ENCODE measurements around the gene MALAT1. TPM values are rescaled to one million over a fixed set of nuclear protein-coding genes. Genes with fewer than 3 reads are reported as not detected.

Gene MALAT1
- total RNA-seq, 3 donors from 2014 or later, result 10,779 to 14,350 (median 11,224) TPM

DNA sequence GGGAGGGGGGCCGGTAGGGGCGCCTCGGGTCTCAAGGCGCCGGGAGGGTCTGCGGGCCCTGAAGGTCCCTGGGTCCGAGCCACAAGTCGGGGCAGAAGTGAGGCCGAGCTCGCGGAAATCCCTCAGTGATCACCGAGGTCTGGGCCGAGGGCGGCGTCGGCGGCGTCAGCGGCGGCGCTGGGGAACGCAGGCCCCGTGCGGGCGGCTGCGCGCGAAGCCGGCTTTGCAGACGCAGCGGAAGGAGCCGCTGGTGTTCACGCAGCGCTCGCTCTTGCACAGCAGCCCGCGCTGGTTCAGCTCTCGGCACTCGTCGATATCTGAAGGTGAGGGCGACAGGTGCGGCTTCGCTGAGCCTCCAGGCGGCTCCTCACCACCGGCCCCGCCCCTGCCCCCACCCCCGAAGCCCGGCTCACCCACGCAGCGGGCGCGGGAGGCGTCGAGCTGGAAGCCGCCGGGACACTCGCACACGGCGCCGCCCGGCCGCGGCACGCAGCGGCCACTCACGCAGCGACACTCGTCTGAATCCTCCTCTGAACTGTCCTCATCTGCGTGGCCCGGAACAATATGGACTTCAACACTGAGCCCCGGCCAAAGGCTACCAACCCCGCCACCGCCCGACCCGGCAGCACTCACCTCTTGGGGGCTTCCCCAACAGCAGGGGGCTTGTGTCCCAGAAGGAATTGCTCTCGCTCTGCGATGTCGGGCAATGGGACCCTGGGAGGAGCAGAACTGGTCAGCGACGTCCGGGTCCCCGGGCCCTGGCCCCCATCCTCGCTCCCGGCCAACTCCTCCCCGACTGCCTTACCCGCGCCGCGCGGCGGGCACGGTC, 40.3 kb downstream of the MALAT1 start:
- Histone ChIP-seq H3K9me3 (no peaks in the 10 kb centered on the region), H3K4me1 (ENCODE audit: low read depth) (peaks cover 17% of the 10 kb centered on the region), H3K4me3 (no peak overlapping the region), H3K36me3 (ENCODE audit: low read depth) (no peaks in the 10 kb centered on the region)
- DNase-seq (peak in 1 of 3 donors; percentile 62), ATAC-seq (no peak)
- intact Hi-C loops (cut with DNase I, micrococcal nuclease), result loop anchor here in 1 of 2 donors (10.0 kb wide), 1 partner anchor 56 kb away; the partner anchor contains the start of gene KCNK7
- no peak for TF ChIP-seq CTCF (IDR thresholded peaks at IDR 0.05)

DNA sequence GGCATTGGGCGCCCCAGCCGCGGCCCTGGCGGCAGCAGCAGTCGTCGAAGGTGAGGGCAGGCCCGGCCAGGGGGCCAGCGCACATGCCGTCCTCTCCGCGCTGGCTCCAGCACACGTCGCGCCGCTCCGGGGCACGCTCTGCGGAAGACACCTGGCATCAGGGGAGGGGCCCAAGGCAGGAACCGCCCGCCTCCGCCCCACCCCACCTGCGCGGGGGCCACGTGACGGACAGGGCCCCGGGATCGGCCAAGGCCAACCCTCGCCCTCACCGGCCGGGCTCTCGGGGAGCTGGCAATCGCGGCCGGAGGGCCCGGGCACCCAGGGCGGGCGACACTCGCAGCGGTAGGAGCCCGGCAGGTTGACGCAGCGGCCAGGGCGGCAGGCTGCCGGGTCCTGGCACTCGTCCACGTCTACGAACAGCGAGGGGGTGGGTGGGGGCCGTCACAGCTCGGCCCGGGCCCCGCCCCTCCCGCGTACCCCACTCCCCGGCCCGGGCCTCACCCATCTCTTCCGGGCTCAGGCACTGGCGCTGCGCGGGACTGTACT, 41.0 kb downstream of the MALAT1 start:
- Histone ChIP-seq H3K9me3 (no peaks in the 10 kb centered on the region), H3K36me3 (ENCODE audit: low read depth) (no peaks in the 10 kb centered on the region), H3K4me1 (ENCODE audit: low read depth) (peaks cover 17% of the 10 kb centered on the region), H3K4me3 (peak overlapping the region; percentile 30)
- ATAC-seq, result peak; percentile 73
- TF ChIP-seq CTCF (IDR thresholded peaks at IDR 0.05), result peak; percentile 26
- intact Hi-C loops (cut with DNase I, micrococcal nuclease), result loop anchor here in 1 of 2 donors (10.0 kb wide), 1 partner anchor 55 kb away; the partner anchor contains the start of gene KCNK7
- DNase-seq, result peak; percentile 86 to 92 (median 90)

- peak; percentile 42 for TF ChIP-seq CTCF (IDR thresholded peaks at IDR 0.05)
- Histone ChIP-seq H3K36me3 (ENCODE audit: low read depth) (no peaks in the 10 kb centered on the region), H3K9me3 (no peaks in the 10 kb centered on the region), H3K4me3 (peak overlapping the region; percentile 30), H3K4me1 (ENCODE audit: low read depth) (peaks cover 17% of the 10 kb centered on the region)
- DNase-seq (peak; percentile 96 to 97 (median 96)), ATAC-seq (peak; percentile 93)
- intact Hi-C loops (cut with DNase I, micrococcal nuclease), result no loop called here
Observed at GRCh38 chr11:65540290-65541092, 41.6 kb downstream of the MALAT1 start.

DNA sequence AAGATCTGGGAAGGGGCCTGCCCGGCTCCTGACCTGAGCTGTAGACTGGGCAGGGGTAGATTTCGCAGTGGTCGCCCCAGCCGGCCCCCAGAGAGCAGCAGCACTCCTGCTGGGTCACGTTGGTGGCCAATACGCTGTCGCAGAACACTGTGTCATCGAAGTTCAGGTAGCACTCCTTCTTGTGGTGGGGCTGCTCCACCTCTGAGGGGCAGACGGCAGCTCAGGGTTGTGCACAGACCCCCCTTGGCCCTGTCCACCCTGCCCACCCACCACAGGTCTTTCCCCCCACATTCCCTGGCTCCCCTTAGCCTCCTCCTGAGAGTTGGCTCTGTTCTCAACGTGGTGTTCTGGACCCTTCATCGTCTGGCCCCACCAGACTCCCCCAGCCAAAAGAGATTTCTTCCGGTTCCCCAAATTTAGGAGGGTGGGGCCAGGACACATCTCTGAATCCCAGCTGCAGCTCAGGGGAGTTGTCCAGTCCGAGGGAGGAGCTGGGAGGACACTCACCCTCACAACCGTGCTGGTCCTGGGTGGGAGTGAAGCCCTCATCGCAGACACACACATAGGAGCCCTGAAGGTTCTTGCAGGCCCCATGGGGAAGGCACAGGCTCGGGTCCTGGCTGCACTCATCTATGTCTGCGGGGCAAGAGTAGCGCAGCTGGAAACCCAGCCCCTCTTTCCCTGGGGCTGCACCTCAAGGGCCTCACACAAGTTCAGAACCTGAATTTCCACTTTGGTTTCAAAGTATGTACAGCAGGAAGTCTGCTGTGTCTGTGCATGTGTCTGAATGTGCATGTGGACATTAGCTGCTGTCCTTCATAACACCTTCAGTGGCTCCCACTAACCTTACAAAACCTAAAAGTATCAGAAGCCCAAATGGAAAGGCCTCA, 42.5 kb downstream of the MALAT1 start:
- DNase-seq (no peak), ATAC-seq (no peak)
- no peak for TF ChIP-seq CTCF (IDR thresholded peaks at IDR 0.05)
- H3K4me3 ChIP-seq, result no peak overlapping the region
- H3K4me1 ChIP-seq (ENCODE audit: low read depth), result peaks cover 21% of the 10 kb centered on the region
- H3K36me3 ChIP-seq (ENCODE audit: low read depth), result no peaks in the 10 kb centered on the region
- H3K9me3 ChIP-seq, result no peaks in the 10 kb centered on the region
- intact Hi-C loops (cut with DNase I, micrococcal nuclease), result no loop called here
